GM19452 (cell line): Measurements from ENCODE around the gene SCG3.
"Not testable (repeated sequence)": the region's sequence is repeated elsewhere in the genome, so short reads cannot be mapped to it uniquely, and the experiment has no call there.

Experiments used
- ATAC-seq: cut with Tn5 transposase; IDR thresholded peaks from one replicate; pipeline ENCODE4 v1.9.1; 2021; ENCODE audit not compliant: unreplicated experiment

The SCG3 gene

GRCh38 chr15:51681303-51681963 is at the start of gene SCG3:
SCG3 (plus strand) TSS chr15:51681503; CDS start chr15:51681756, 253 bp downstream.
- ATAC-seq = no peak

GRCh38 chr15:51634591-51635198 is 46.6 kb upstream of the SCG3 start:
- ATAC-seq = no peak

- ATAC-seq = no peak
Measured at GRCh38 chr15:51641490-51642130, 39.7 kb upstream of the SCG3 start.

- ATAC-seq = no peak
Measured at GRCh38 chr15:51642696-51643095, 38.6 kb upstream of the SCG3 start.

- ATAC-seq = no peak
Measured at GRCh38 chr15:51647128-51647562, 34.2 kb upstream of the SCG3 start.

GRCh38 chr15:51648101-51648500 is 33.2 kb upstream of the SCG3 start:
- ATAC-seq = not testable (repeated sequence)

- not testable (repeated sequence) for ATAC-seq
Measured at GRCh38 chr15:51648643-51649042, 32.7 kb upstream of the SCG3 start.

GRCh38 chr15:51649659-51650521 is 31.4 kb upstream of the SCG3 start:
- peak; percentile 58 for ATAC-seq

GRCh38 chr15:51652084-51652668 is 29.1 kb upstream of the SCG3 start:
- ATAC-seq = no peak

GRCh38 chr15:51655401-51656057 is 25.8 kb upstream of the SCG3 start:
- ATAC-seq = not testable (repeated sequence)

- ATAC-seq = no peak
Measured at GRCh38 chr15:51658664-51659063, 22.6 kb upstream of the SCG3 start.

- ATAC-seq = no peak
Measured at GRCh38 chr15:51661072-51661471, 20.2 kb upstream of the SCG3 start.

GRCh38 chr15:51667478-51667877 is 13.8 kb upstream of the SCG3 start:
- no peak for ATAC-seq

- no peak for ATAC-seq
Measured at GRCh38 chr15:51668446-51668845, 12.9 kb upstream of the SCG3 start.

- ATAC-seq = no peak
Measured at GRCh38 chr15:51669381-51669780, 11.9 kb upstream of the SCG3 start.

GRCh38 chr15:51672155-51672687 is 9.1 kb upstream of the SCG3 start:
- ATAC-seq = no peak

- ATAC-seq = no peak
Measured at GRCh38 chr15:51672913-51673857, 8.1 kb upstream of the SCG3 start.

- ATAC-seq = no peak
Measured at GRCh38 chr15:51675234-51675633, 6.1 kb upstream of the SCG3 start.

- ATAC-seq = no peak
Measured at GRCh38 chr15:51677021-51677420, 4.3 kb upstream of the SCG3 start.
